K562 (cell line): ENCODE measurements around the gene FAM136A. TPM values are rescaled to one million over a fixed set of nuclear protein-coding genes. Genes with fewer than 3 reads are reported as not detected.

Experiments used
- ATAC-seq: fragments of 200-7000 bp; cut with Tn5 transposase; 3 replicates; pipeline ENCODE4 v1.9.1; 2020; ENCODE audit warnings: moderate library complexity
- BruUV-seq: library from RNA; stranded (reverse); fragments of 400-500 nt; replicated peaks from 2 replicates; lab custom pipeline; 2021; lab: Mats Ljungman, UMichigan
- CTCF ChIA-PET: fragments of 300-600 bp; formaldehyde crosslinking; extraction: SDS; loops from one replicate; lab custom pipeline; 2021; ENCODE audit warnings: low intra/inter-chr PET ratio; lab: Yijun Ruan, JAX
- POLR2A ChIA-PET: fragments of 300-600, 350-650 bp; sonication (Branson Sonifier 250); formaldehyde crosslinking; extraction: SDS; loops from one replicate; lab custom pipeline; 2021; ENCODE audit warnings: antibody characterized with exemption, inconsistent platforms; lab: Yijun Ruan, JAX
- DNase-seq, 4 experiments: peaks; one replicate each; pipeline versions ENCODE4 v3.0.0 to v3.0.0-alpha.2; 2011 to 2018; ENCODE audit warnings: low spot score in 3 of 4, mixed read lengths in 3 of 4; ENCODE audit errors: extremely low read depth in 1 of 4
- FAIRE-seq: peaks from 2 replicates; lab custom pipeline; 2011; peaks lifted over from hg19 to GRCh38; lab: Jason Lieb, UNC
- H2AFZ ChIP-seq: 2 replicates; pipeline ENCODE4 v1.6.0; 2011; ENCODE audit warnings: low read depth, low read length, control low read depth, inconsistent platforms
- H3K27ac ChIP-seq: fragments of 200-600 bp; 3 replicates; pipeline ENCODE4 v1.8.0; 2011; ENCODE audit warnings: low read depth, mild to moderate bottlenecking, control low read depth, inconsistent platforms, low read length, moderate library complexity, mixed read lengths; ENCODE audit errors: extremely low read depth
- H3K27me3 ChIP-seq, 2 experiments: fragments of 300-600 bp in 1 of 2; 2 replicates in 1 of 2; 3 replicates in 1 of 2; pipeline versions ENCODE4 v1.6.0 to v1.8.0; 2011; ENCODE audit warnings: inconsistent platforms in 2 of 2, low read length in 2 of 2, mild to moderate bottlenecking in 1 of 2, mixed read lengths in 1 of 2, moderate library complexity in 1 of 2; ENCODE audit not compliant: control insufficient read depth in 2 of 2, insufficient read depth in 2 of 2
- H3K36me3 ChIP-seq: fragments of 300-600 bp; 3 replicates; pipeline ENCODE4 v1.8.0; 2011; ENCODE audit warnings: mild to moderate bottlenecking, low read length, inconsistent platforms; ENCODE audit not compliant: control insufficient read depth, insufficient read depth
- H3K4me1 ChIP-seq, 2 experiments: fragments of 200-600 bp in 1 of 2; replicated peaks in 1 of 2; 2 replicates in 1 of 2; 3 replicates in 1 of 2; pipeline versions ENCODE4 v1.5.1 to v1.8.0; 2011; ENCODE audit warnings: inconsistent platforms in 2 of 2, low read length in 2 of 2, mild to moderate bottlenecking in 1 of 2, mixed read lengths in 1 of 2, moderate library complexity in 1 of 2; ENCODE audit not compliant: control insufficient read depth in 2 of 2, insufficient read depth in 2 of 2
- H3K4me2 ChIP-seq: 2 replicates; pipeline ENCODE4 v1.6.1; 2011; ENCODE audit warnings: low read length, control low read depth, inconsistent platforms, mixed read lengths; ENCODE audit not compliant: insufficient read depth
- H3K4me3 ChIP-seq: fragments of 200-600 bp; sonication (generic), shearing (Covaris generic); 2 replicates; pipeline ENCODE4 v1.5.1; 2016; ENCODE audit warnings: control low read depth, inconsistent platforms
- H3K79me2 ChIP-seq: fragments of 200-600 bp; 3 replicates; pipeline ENCODE4 v1.8.0; 2011; ENCODE audit warnings: low read length, inconsistent platforms; ENCODE audit not compliant: control insufficient read depth, insufficient read depth
- H3K9ac ChIP-seq, 2 experiments: 2 replicates each; pipeline versions ENCODE4 v1.6.0 to v1.6.1; 2011; ENCODE audit warnings: low read depth in 2 of 2, low read length in 2 of 2, control low read depth in 1 of 2, inconsistent platforms in 1 of 2, mild to moderate bottlenecking in 1 of 2, mixed read lengths in 1 of 2; ENCODE audit not compliant: insufficient read depth in 1 of 2
- H3K9me1 ChIP-seq: one replicate; pipeline ENCODE4 v1.6.0; 2011; ENCODE audit warnings: inconsistent platforms, mild to moderate bottlenecking, low read length, moderate library complexity; ENCODE audit not compliant: control insufficient read depth, insufficient read depth
- H3K9me3 ChIP-seq: replicated peaks from 2 replicates; pipeline ENCODE4 v1.5.1; 2011; ENCODE audit warnings: low read depth, low read length, inconsistent platforms; ENCODE audit not compliant: control insufficient read depth, insufficient read depth
- H4K20me1 ChIP-seq: replicated peaks from 2 replicates; pipeline ENCODE4 v1.6.1; 2011; ENCODE audit warnings: low read length, inconsistent platforms, mixed read lengths; ENCODE audit not compliant: control insufficient read depth, insufficient read depth
- CREB3 ChIP-seq: fragments of 450-650 bp; conservative IDR thresholded peaks from 2 replicates; pipeline ENCODE4 v1.6.1; 2016; ENCODE audit warnings: missing genetic modification characterization, low read depth, mild to moderate bottlenecking, missing compliant biosample characterization, moderate library complexity
- CREM ChIP-seq: IDR thresholded peaks from 2 replicates; pipeline ENCODE4 v1.6.1; 2014; ENCODE audit warnings: antibody characterized with exemption, low read depth
- DEAF1 ChIP-seq: fragments of 450-650 bp; formaldehyde crosslinking; IDR thresholded peaks from 2 replicates; pipeline ENCODE4 v1.4.0; 2020; ENCODE audit warnings: mild to moderate bottlenecking, moderate library complexity
- NFATC3 ChIP-seq: fragments of 450-650 bp; IDR thresholded peaks from 2 replicates; pipeline ENCODE4 v1.6.1; 2017; ENCODE audit warnings: mild to moderate bottlenecking
- RAD21 ChIP-seq, 2 experiments: fragments of 250-450 bp in 1 of 2; fragments of 450-650 bp in 1 of 2; sonication (Bioruptor Pico) in 1 of 2; formaldehyde crosslinking in 1 of 2; IDR thresholded peaks in 1 of 2; conservative IDR thresholded peaks in 1 of 2; 2 replicates each; pipeline versions ENCODE4 v1.4.0 to v1.8.0; 2020 to 2022; ENCODE audit warnings: mild to moderate bottlenecking in 2 of 2, moderate library complexity in 1 of 2
- RAD51 ChIP-seq: fragments of 450-650 bp; IDR thresholded peaks from 2 replicates; pipeline ENCODE4 v1.7.1; 2016; ENCODE audit warnings: low read depth, mild to moderate bottlenecking, borderline replicate concordance
- TRIM24 ChIP-seq, 2 experiments: fragments of 450-650 bp; IDR thresholded peaks; 2 replicates each; pipeline ENCODE4 v1.6.1; 2016
- WGBS: fragments of 100-300 bp; shearing (Covaris generic); methylation state at CpG from one replicate; pipeline ENCODE4 v1.1.6; 2016; ENCODE audit warnings: low coverage, mixed read lengths; ENCODE audit not compliant: insufficient coverage; ENCODE audit errors: missing lambda C conversion rate; 5-methylcytosine and 5-hydroxymethylcytosine counted together
- in situ Hi-C: fragments of 300-500 bp; cut with MboI; formaldehyde crosslinking; loops from 4 replicates; pipeline ENCODE4 v1.15.0; 2018; ENCODE audit warnings: inconsistent platforms, mixed read lengths
- intact Hi-C: fragments of 100-400 bp; cut with micrococcal nuclease; formaldehyde crosslinking; loops from 2 replicates; pipeline ENCODE4 v1.14.2; 2022
- polyA plus RNA-seq, 8 experiments: library from polyadenylated mRNA; depleted of rRNA in 4 of 8; stranded (reverse) in 5 of 8; unstranded in 3 of 8; fragments of >200 nt; fragmentation: Nextera tagmentation in 2 of 8; fragmentation: Illumina TruSeq in 1 of 8; extraction: Ambion mirVana in 2 of 8; extraction: Trizol in 1 of 8; gene quantifications; 2 replicates each; pipeline versions ENCODE4 v1.2.1 to v1.2.3, GENCODE V29; 2011 to 2014; ENCODE audit warnings: inconsistent platforms in 1 of 8, missing spikeins in 1 of 8
- total RNA-seq, 7 experiments: library from RNA; depleted of rRNA in 6 of 7; stranded (reverse); fragments of >200 nt in 6 of 7; fragmentation: Illumina TruSeq in 2 of 7; extraction: Trizol in 2 of 7; gene quantifications; 2 replicates each; pipeline versions ENCODE4 v1.2.1 to v1.2.3, GENCODE V29; 2011 to 2021; ENCODE audit warnings: low replicate concordance in 1 of 7
- TF ChIP-seq, protein P1 (sequence below): fragments of 250-450 bp; sonication (Bioruptor Pico); IDR thresholded peaks from 2 replicates; pipeline ENCODE4 v1.5.0; 2021; ENCODE audit warnings: mild to moderate bottlenecking, borderline replicate concordance

Gene FAM136A
- total and polyA plus RNA-seq, 9 of the 15 experiments (the other 6 are each of a cell fraction or from before 2014, with no cell fraction given) = 89.0 to 151 (median 104) TPM

- FAIRE-seq = no peak
- no TSS peak for BruUV-seq
- in situ Hi-C loops = loop anchor here (5.0 kb wide), 1 partner anchor 296 kb away; no protein-coding TSS in a partner anchor
- CTCF ChIA-PET = interaction anchor here (0.8 to 1.7 kb wide), 3 partner anchors 306 to 606 kb away, joined by 3 to 14 read pairs (median 5); no protein-coding TSS in a partner anchor
- H3K4me3 ChIP-seq = no peak overlapping the region
- no peak for ATAC-seq
- no peaks in the 10 kb centered on the region for H3K9me1 ChIP-seq
- H3K79me2 ChIP-seq = no peaks in the 10 kb centered on the region
- H3K27me3 ChIP-seq = peaks cover 0 to 11% of the 10 kb centered on the region in 2 experiments; a peak in 2 of 5 replicates
- peaks cover 7% of the 10 kb centered on the region for H4K20me1 ChIP-seq
- H3K36me3 ChIP-seq = no peaks in the 10 kb centered on the region
- no peak overlapping the region for H2AFZ ChIP-seq
- TF ChIP-seq NFATC3 (no peak), TRIM24 (IDR thresholded peaks at IDR 0.05) (no peak)
- intact Hi-C loops = loop anchor here (2.0 to 10.0 kb wide), 3 partner anchors 273 to 443 kb away; no protein-coding TSS in a partner anchor
- POLR2A ChIA-PET = interaction anchor here (1.4 kb wide), 1 partner anchor 304 kb away, joined by 3 read pairs; no protein-coding TSS in a partner anchor
- H3K9ac ChIP-seq = no peak overlapping the region
- no peak overlapping the region for H3K27ac ChIP-seq
- H3K4me2 ChIP-seq = no peak overlapping the region
- H3K9me3 ChIP-seq = no peaks in the 10 kb centered on the region
- H3K4me1 ChIP-seq = no peaks in the 10 kb centered on the region
- no peak for DNase-seq
Measured at GRCh38 chr2:70341477-70341765, 39.6 kb upstream of the FAM136A start.

GRCh38 chr2:70340761-70341476 is 39.1 kb upstream of the FAM136A start:
- peak; percentile 92 for ATAC-seq
- WGBS = under 1% methylated on average over 7 of the region's 7 CpGs
- no peak overlapping the region for H3K27ac ChIP-seq
- TF ChIP-seq CREM (peak; percentile 36; the same call in 1 of the 2 replicates), CREB3 (tag) (no peak), RAD51 (peak; percentile 23; the same call in 1 of the 2 replicates), RAD21 (CRISPR knock-in tag; conservative IDR thresholded peaks at IDR 0.05 in 1 of 2, IDR thresholded peaks at IDR 0.05 in 1 of 2) (peak; percentile 78 to 94), DEAF1 (CRISPR knock-in tag) (peak; percentile 74)
- TF ChIP-seq, protein P1, sequence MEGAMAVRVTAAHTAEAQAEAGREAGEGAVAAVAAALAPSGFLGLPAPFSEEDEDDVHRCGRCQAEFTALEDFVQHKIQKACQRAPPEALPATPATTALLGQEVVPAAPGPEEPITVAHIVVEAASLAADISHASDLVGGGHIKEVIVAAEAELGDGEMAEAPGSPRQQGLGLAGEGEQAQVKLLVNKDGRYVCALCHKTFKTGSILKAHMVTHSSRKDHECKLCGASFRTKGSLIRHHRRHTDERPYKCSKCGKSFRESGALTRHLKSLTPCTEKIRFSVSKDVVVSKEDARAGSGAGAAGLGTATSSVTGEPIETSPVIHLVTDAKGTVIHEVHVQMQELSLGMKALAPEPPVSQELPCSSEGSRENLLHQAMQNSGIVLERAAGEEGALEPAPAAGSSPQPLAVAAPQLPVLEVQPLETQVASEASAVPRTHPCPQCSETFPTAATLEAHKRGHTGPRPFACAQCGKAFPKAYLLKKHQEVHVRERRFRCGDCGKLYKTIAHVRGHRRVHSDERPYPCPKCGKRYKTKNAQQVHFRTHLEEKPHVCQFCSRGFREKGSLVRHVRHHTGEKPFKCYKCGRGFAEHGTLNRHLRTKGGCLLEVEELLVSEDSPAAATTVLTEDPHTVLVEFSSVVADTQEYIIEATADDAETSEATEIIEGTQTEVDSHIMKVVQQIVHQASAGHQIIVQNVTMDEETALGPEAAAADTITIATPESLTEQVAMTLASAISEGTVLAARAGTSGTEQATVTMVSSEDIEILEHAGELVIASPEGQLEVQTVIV (CRISPR knock-in tag) = no peak

More at GRCh38 chr2:70340761-70341476, 39.1 kb upstream of the FAM136A start:
- H3K79me2 ChIP-seq = no peaks in the 10 kb centered on the region
- no peaks in the 10 kb centered on the region for H3K36me3 ChIP-seq
- H3K9me3 ChIP-seq = no peaks in the 10 kb centered on the region
- no peak overlapping the region for H2AFZ ChIP-seq
- H4K20me1 ChIP-seq = peaks cover 7% of the 10 kb centered on the region
- no peaks in the 10 kb centered on the region for H3K4me1 ChIP-seq
- POLR2A ChIA-PET = interaction anchor here (1.4 kb wide), 1 partner anchor 304 kb away, joined by 3 read pairs; no protein-coding TSS in a partner anchor
- in situ Hi-C loops = loop anchor here (5.0 kb wide), 1 partner anchor 296 kb away; no protein-coding TSS in a partner anchor
- peaks cover 0 to 11% of the 10 kb centered on the region in 2 experiments; a peak in 2 of 5 replicates for H3K27me3 ChIP-seq
- intact Hi-C loops = loop anchor here (2.0 to 10.0 kb wide), 3 partner anchors 274 to 444 kb away; no protein-coding TSS in a partner anchor
- FAIRE-seq (peak; percentile 95), DNase-seq (peak; percentile 58 to 81 (median 76))
- H3K4me3 ChIP-seq = no peak overlapping the region
- H3K9ac ChIP-seq = no peak overlapping the region
- CTCF ChIA-PET = interaction anchor here (0.6 to 1.7 kb wide), 4 partner anchors 303 to 606 kb away, joined by 3 to 14 read pairs (median 4); no protein-coding TSS in a partner anchor
- BruUV-seq = no TSS peak
- no peak overlapping the region for H3K4me2 ChIP-seq
- H3K9me1 ChIP-seq = no peaks in the 10 kb centered on the region
